GM19351 (cell line): ENCODE data around the gene PACS2.

Source experiments
- ATAC-seq: cut with Tn5 transposase; IDR thresholded peaks from one replicate; pipeline ENCODE4 v1.9.1; 2021; ENCODE audit warnings: mild to moderate bottlenecking, moderate library complexity; ENCODE audit not compliant: unreplicated experiment

The PACS2 gene

DNA sequence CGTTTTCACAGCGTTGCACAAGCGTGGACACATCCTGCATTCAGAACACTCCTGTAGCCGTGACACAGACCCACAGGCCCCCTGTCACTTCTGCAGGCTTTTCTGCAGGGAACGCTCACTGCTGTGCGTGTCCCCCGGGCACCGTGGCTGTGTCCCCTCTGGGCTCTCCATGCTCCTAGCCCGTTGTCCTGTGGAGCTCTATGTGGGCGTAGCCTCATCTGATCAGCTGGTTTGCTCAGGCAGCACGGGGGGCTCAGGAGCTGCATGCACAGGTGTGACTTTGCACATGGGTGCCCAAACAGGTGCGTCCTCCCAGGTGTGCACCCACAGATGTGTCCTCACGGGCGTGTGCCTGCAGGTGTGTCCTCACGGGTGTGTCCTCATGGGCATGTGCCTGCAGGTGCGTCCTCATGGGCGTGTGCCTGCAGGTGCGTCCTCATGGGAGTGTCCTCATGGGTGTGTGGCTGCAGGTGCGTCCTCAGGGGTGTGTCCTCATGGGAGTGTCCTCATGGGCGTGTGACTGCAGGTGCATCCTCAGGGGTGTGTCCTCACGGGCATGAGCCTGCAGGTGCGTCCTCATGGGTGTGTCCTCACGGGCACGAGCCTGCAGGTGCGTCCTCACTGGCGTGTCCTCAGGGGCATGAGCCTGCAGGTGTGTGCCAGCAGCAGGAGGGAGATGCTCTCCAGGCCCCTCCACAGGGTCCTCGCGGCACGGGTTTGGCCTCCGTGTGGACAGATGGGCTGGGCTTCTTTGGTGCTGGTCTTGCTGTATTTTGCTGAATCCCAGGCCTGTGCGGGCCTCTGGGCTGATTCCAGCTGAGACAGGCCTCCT lies 122.6 kb downstream of the PACS2 start:
- no peak for ATAC-seq

DNA sequence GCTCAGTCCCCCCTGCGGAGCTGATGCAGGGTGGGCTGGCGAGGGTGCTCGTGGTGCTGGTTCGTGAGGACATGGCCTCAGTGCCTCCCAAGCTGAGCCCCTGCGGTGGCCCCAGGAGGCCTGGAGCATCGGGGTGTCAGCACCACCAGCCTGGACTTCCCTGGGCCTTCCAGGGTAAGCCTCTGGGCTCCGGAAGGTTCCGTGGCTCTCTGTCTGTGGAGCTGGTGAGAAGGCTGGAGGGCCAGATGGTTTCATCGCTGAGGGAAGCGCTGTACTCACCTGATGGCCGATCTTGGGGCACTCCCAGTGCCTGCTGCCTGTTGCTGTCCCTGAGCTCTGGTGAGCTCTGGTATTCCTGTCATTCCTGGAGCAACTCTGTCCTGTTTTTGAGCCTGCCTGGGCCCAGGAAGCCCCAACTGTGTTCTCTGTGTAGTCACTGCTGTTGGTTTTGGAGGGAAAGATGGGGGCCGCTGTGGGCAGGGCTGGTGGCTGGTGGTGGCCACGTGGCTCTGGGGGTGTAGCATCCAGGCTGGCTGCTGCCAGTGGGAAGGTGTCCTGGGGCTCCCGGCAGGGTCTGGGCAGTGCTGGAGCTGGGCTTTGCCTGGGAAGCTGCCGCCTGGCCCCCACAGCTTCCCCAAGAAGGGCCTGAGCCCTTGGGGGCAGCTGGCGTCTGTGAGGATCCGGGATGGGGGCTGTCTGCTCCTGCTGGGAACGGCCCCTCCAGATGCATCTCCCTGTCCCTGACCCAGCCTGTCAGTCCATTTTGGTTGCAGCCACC lies 123.4 kb downstream of the PACS2 start:
- ATAC-seq: no peak

DNA sequence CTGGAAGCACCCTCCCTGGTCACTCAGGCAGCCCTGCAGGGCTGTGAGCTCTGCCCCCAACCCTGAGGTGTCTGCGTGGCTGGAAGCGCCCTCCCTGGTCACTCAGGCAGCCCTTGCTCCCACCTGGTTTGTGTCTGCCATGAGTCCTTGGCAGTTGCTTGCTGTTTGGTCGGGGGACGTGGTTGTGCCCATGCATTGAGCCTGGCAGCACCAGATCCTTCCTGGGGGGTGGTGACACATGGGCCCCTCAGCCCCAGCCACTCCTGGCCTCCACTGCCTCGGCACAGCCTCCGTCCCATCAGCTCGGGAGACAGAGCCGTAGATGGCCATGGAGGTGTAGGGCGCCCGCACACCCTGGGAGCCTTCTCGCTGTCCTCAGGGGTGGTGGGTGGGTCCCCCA lies 124.6 kb downstream of the PACS2 start:
- no peak for ATAC-seq

DNA sequence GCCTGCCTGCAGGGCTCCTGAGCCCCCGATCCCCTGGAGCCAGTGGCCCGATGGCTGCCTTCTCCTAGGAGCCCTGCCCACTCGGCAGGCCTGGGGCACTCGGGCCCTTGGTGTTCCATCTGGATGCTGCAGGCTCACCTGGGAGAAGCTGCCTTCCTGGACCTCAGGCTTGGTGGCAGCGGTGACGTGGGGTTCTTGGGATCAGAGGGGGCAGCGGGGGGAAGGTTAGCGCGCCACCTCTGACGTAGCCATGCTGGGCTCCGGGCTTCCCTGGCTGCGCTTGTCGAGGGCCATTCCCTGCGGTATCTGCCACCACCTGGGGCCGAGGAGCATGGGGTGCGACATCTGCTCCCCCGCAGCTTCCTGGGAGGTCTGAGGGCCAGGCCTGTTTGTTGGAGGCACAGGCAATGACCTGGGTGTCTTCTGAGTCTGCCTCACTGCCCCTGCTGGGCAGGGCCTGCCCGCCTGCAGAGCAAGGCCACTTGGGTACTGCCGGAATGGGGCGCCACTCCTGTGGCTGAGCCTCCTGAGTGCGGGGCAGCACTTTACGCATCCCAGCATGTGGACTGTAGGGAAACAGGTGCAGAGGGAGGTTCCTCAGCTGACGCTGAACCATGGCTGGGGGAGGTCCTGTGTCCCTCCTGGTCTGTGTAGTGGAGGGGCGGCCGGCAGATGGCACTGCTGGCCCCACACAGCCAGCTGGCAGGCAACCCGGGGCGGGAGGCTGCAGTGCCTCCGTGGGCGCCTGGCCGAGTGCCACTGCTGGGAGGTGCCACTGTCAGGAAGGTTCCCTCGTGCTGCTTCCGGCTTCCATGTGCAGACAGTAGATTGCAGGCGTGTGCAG lies 125.4 kb downstream of the PACS2 start:
- no peak for ATAC-seq

DNA sequence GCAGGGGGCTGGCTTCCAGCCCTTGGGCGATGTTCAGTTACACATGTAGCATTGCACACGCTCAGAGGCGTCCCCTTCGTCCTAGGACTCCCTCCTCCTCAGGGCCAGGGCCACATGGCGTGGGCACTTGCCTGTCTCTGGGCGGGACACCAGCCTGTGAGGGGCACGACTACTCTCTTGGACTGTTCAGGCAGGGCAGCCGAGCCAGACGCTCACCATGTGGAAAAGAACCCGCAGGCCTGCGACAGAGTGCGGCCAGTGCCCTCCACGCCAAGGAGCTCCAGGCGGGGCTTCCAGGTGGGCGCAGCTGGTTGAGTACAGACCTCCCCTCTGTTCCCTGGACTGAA lies 126.0 kb downstream of the PACS2 start:
- no peak for ATAC-seq

DNA sequence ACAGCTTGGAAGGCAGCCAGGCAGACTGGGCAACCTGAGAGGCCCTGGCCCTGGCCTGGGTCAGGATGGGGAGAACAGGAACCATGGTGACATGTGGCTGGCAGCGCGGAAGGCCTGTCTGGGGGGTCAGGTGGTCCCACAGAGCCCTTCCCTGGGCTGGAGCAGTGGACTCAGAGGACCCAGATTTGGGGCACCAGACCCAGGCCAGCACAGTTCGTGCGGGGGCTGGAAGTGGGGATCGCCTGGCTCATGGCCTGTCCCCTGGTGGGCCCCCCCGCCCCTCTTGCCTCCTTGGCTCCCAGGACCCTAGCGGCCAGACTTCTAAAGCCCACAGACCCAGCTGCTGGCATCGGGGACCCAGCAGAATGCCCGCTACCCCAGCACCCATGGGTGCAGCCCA lies 126.4 kb downstream of the PACS2 start:
- no peak for ATAC-seq

DNA sequence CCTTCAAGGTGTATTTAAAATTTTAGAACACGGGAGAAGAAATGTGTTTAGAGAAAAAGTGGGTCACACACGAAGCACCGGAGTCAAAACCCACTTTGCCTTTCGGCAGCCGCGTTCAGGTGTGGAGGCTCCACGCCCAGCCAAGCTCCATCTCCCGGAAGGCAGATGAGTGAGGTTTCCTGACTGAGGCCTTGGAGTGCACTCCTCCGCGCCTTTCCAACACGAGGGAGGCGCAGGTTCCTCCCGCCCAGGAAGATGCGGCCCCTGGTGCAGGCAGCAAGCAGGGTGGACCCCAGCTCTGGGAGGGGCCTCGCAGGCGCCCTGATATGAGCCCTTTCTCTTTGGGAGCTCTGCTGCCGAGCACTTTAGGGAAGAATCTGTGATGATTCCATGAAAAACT lies 127.6 kb downstream of the PACS2 start:
- no peak for ATAC-seq

DNA sequence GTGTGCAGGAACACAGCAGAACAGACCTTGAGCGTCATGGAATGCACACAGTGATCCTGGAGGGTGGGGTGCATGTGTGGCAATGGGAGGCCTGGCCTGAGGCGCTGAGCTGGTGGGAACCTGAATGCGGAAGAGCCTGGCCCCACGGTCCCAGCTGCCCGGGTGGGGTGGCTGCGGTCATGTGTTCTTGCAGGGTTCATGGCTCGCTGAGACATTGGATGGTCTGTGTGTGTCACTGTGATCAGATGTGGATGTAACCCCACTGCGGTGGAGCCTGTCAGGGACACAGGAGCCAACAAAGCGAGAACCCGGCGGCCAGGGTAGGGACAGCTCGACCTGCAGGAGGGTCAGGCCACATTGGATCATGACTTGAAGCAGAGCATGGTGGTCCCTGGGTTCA lies 128.3 kb downstream of the PACS2 start:
- ATAC-seq: no peak

DNA sequence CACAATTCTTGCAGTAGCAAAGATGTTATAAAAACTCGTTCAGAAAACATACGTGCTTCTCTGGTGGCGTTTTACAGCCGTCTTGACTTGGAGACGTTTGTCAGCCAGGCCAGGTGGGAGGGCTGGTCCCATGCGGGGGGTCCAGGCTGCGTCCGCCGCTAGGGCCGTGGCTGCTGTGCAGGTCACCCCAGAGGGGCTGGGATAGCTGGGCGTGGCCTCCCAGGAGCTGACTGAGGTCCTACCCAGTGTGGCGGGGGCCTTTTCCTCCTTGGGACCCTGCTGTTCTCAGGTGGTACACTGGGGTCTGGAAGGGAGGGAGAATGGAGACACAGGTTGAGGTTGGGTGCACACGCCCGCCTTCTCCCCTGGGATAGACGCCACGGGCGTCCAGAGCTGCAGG lies 130.3 kb downstream of the PACS2 start:
- ATAC-seq: no peak

DNA sequence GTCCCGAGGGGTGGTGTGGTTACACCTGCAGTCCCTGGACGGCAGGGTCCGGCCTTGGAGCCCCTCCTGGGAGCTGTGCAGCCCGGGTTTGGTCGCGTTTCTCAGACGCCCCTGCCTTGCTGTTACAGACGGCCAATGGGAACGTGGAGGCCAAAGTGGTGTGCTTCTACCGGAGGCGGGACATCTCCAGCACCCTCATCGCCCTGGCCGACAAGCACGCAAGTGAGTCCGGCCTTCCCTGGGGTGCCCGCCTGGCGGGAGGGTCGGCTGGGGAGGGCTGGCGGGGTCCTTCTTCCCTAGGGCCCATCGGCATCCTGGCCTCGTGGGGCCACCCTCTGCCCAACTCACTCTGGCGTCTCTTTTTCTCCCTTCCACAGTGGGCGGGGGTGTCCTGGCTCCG lies 130.7 kb downstream of the PACS2 start:
- no peak for ATAC-seq

DNA sequence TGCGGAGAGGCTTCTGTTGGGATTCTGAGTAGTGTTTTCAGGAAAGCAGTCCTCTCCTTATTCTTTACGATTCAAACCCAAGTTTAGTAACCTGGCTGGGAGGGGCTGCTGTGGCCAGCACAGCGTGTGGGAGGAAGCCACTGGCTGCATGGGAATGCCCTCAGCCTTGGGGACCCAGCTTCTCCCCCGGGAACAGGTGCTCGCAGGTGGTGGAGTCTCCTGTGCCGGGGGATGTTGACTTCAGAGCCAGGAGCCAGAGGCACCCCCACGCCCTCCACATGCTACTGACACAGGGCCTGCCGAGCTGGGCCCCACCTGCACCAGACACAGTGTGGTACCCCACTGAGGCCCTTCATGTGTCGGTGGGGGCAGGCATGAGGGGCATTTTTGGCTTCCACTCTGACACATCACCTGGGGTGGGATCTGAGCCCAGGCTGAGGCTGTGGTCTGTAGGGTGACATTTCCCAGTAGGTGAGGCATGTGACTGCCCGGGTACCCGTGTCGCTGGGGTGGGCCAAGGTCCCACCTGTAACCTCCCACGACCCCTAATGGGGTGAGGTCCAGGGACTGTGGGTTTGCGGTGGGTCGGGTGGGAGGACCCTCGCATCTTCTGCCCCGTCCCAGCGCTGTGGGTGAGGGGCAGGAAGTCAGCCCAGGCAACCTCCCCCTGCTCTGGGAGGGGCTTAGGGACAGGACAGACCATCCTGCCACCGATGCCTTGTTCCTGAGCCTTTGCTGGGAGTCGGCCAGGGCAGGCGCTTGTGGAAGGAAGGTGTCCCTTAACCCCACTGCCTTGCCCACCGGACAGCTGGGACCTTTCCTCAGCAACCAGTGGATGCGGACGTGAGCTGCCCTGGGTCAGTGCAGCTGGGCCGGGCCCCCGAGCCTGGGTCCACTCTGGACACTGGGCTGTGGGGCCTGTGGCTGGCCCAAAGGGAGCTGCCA lies 131.6 kb downstream of the PACS2 start:
- ATAC-seq: no peak

DNA sequence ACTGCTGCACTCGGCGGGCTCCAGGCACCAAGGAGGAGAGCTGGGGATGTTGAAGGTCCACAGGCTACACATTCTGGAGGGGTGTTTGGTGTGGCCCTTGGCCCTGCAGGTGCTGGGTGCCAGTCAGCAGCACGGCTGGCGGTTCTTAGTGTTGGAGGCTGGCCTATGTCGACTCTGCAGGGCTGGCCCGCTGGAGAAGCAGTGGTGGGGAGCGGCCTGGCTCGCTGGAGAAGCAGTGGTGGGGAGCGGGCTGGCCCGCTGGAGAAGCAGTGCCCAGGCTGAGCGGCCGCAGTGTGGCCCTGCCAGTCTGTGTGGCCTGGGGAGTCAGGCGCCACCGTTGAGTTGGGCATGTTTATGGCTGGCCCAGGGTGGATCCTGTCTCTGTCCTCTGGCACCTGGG lies 132.4 kb downstream of the PACS2 start:
- no peak for ATAC-seq
